ENCODE results near the gene NOX1. TPM values are rescaled to one million over a fixed set of nuclear protein-coding genes. Genes with fewer than 3 reads are reported as not detected.

The NOX1 gene
- 0.70 and 1.2 TPM in 2 replicates for total RNA-seq (ENCODE audit: low replicate concordance)
- long read RNA-seq, transcript NOX1-204 (13 exons, 2,529 nt), result major isoform, 6 of 7 reads
- long read RNA-seq, partial matches to known transcripts, result 0 of 7 reads
- long read RNA-seq, other reads (novel, unspliced or antisense), result 0 of 7 reads

- Mint-ChIP-seq H3K4me1 (ENCODE audit: unreplicated experiment) (no peaks in the 10 kb centered on the region), H3K4me3 (no peak within 1 kb of the TSS), H3K9me3 (peaks cover 4% of the 10 kb centered on the region), H3K27ac (peak within 1 kb of the TSS; percentile 41), H3K27me3 (no peaks in the 10 kb centered on the region), H3K36me3 (no peaks in the 10 kb centered on the region)
- TF ChIP-seq, protein P1, sequence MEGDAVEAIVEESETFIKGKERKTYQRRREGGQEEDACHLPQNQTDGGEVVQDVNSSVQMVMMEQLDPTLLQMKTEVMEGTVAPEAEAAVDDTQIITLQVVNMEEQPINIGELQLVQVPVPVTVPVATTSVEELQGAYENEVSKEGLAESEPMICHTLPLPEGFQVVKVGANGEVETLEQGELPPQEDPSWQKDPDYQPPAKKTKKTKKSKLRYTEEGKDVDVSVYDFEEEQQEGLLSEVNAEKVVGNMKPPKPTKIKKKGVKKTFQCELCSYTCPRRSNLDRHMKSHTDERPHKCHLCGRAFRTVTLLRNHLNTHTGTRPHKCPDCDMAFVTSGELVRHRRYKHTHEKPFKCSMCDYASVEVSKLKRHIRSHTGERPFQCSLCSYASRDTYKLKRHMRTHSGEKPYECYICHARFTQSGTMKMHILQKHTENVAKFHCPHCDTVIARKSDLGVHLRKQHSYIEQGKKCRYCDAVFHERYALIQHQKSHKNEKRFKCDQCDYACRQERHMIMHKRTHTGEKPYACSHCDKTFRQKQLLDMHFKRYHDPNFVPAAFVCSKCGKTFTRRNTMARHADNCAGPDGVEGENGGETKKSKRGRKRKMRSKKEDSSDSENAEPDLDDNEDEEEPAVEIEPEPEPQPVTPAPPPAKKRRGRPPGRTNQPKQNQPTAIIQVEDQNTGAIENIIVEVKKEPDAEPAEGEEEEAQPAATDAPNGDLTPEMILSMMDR (conservative IDR thresholded peaks at IDR 0.05), result no peak
- no peak for DNase-seq (ENCODE audit: extremely low spot score, unreplicated experiment)
These were observed at the start of gene NOX1 for GRCh38 chrX:100874325-100874724. NOX1 (minus strand) TSS chrX:100874359; CDS start chrX:100874139, 220 bp downstream.

- TF ChIP-seq, protein P1 (conservative IDR thresholded peaks at IDR 0.05), result no peak
- Mint-ChIP-seq H3K4me1 (ENCODE audit: unreplicated experiment) (no peaks in the 10 kb centered on the region), H3K4me3 (no peak overlapping the region), H3K27me3 (no peaks in the 10 kb centered on the region), H3K9me3 (peaks cover 8% of the 10 kb centered on the region), H3K27ac (no peak overlapping the region), H3K36me3 (no peaks in the 10 kb centered on the region)
- DNase-seq (ENCODE audit: extremely low spot score, unreplicated experiment), result no peak
These were observed 41.4 kb upstream of the NOX1 start for GRCh38 chrX:100915562-100915961.

- peaks cover 8% of the 10 kb centered on the region for H3K9me3 Mint-ChIP-seq
- TF ChIP-seq, protein P1 (conservative IDR thresholded peaks at IDR 0.05), result no peak
- H3K27ac Mint-ChIP-seq, result peak overlapping the region; percentile 45
- DNase-seq (ENCODE audit: extremely low spot score, unreplicated experiment), result no peak
- H3K4me1 Mint-ChIP-seq (ENCODE audit: unreplicated experiment), result no peaks in the 10 kb centered on the region
- H3K27me3 Mint-ChIP-seq, result no peaks in the 10 kb centered on the region
- no peak overlapping the region for H3K4me3 Mint-ChIP-seq
- no peaks in the 10 kb centered on the region for H3K36me3 Mint-ChIP-seq
These were observed 39.0 kb upstream of the NOX1 start for GRCh38 chrX:100913111-100913510.

DNA sequence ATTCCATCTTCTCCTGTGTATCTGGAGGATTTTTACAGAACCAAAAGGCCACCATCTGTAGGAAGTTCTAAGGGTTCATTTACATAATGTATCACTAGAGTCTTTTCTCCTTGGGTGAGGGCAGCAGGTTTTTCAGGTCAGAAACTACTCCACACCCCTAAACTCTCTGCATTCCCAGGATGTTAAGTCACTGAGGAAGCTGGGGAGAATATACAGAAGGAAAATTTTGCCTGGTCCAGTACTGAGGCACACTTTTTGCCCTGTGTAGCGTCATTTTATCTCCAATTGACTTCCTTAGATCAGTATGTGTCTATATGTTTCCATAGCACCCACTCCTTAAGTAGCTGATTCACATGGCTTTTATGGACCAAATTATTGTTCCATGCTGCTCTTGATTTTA is 37.6 kb upstream of the NOX1 start:
- no peak for DNase-seq (ENCODE audit: extremely low spot score, unreplicated experiment)
- Mint-ChIP-seq H3K9me3 (peaks cover 8% of the 10 kb centered on the region), H3K4me3 (peak overlapping the region; percentile 44), H3K27ac (peak overlapping the region; percentile 90), H3K27me3 (no peaks in the 10 kb centered on the region), H3K4me1 (ENCODE audit: unreplicated experiment) (no peaks in the 10 kb centered on the region), H3K36me3 (no peaks in the 10 kb centered on the region)
- TF ChIP-seq, protein P1 (conservative IDR thresholded peaks at IDR 0.05), result no peak

- Mint-ChIP-seq H3K4me1 (ENCODE audit: unreplicated experiment) (no peaks in the 10 kb centered on the region), H3K36me3 (no peaks in the 10 kb centered on the region), H3K4me3 (no peak overlapping the region), H3K27me3 (no peaks in the 10 kb centered on the region), H3K27ac (no peak overlapping the region), H3K9me3 (peaks cover 14% of the 10 kb centered on the region)
- TF ChIP-seq, protein P1 (conservative IDR thresholded peaks at IDR 0.05), result no peak
- no peak for DNase-seq (ENCODE audit: extremely low spot score, unreplicated experiment)
These were observed 31.5 kb upstream of the NOX1 start for GRCh38 chrX:100905620-100906019.

DNA sequence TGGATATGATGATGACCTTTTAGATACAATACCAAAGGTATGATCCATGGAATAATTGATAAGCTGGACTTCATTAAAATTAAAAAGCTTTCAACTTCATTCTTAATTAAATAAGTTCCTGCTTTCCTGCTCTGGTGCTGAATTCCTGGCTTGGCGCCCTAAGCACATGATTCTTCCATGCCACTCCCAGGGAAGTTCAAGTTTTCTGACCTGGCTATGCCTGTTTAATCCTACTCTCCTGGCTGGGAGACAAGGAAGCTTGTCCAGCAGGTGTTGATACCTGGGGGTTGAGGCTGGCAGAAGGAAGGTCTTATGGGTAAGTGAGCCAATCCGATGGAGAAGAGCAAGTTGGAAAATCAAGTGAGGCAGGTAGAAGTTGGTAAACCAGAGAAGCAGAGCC is 30.3 kb upstream of the NOX1 start:
- Mint-ChIP-seq H3K27ac (no peak overlapping the region), H3K27me3 (no peaks in the 10 kb centered on the region), H3K4me1 (ENCODE audit: unreplicated experiment) (no peaks in the 10 kb centered on the region), H3K4me3 (no peak overlapping the region), H3K36me3 (no peaks in the 10 kb centered on the region), H3K9me3 (peaks cover 14% of the 10 kb centered on the region)
- DNase-seq (ENCODE audit: extremely low spot score, unreplicated experiment), result no peak
- TF ChIP-seq, protein P1 (conservative IDR thresholded peaks at IDR 0.05), result no peak

All from type B pancreatic cell (in vitro differentiated cells).